Non-pigmented ciliary epithelial cell (primary cell): ENCODE data around the gene ENO2.

Source experiments
- DNase-seq: peaks from one replicate; pipeline ENCODE4 v3.0.0-alpha.2; 2010; ENCODE audit warnings: low read depth

The ENO2 gene

GRCh38 chr12:6932766-6933165, 18.4 kb downstream of the ENO2 start:
- no peak for DNase-seq

GRCh38 chr12:6934110-6934509, 19.7 kb downstream of the ENO2 start:
- DNase-seq, result no peak

GRCh38 chr12:6935371-6936193, 21.2 kb downstream of the ENO2 start:
- DNase-seq, result no peak

- DNase-seq, result no peak
Observed at GRCh38 chr12:6936194-6936635, 21.8 kb downstream of the ENO2 start.

- no peak for DNase-seq
Observed at GRCh38 chr12:6936636-6937480, 22.5 kb downstream of the ENO2 start.

- no peak for DNase-seq
Observed at GRCh38 chr12:6937481-6938352, 23.3 kb downstream of the ENO2 start.

- DNase-seq, result no peak
Observed at GRCh38 chr12:6938353-6939190, 24.2 kb downstream of the ENO2 start.

- DNase-seq, result no peak
Observed at GRCh38 chr12:6939191-6939540, 24.8 kb downstream of the ENO2 start.

GRCh38 chr12:6941267-6941666, 26.9 kb downstream of the ENO2 start:
- DNase-seq, result no peak

- no peak for DNase-seq
Observed at GRCh38 chr12:6941782-6942181, 27.4 kb downstream of the ENO2 start.

- no peak for DNase-seq
Observed at GRCh38 chr12:6942331-6942665, 27.9 kb downstream of the ENO2 start.

- peak; percentile 79 for DNase-seq
Observed at GRCh38 chr12:6943389-6943721, 29.0 kb downstream of the ENO2 start.

- DNase-seq, result no peak
Observed at GRCh38 chr12:6943722-6944380, 29.5 kb downstream of the ENO2 start, which contains the start of the genes C12orf57 and RNU7-1. Gene C12orf57, plus strand, starts transcription at chr12:6944022. Its CDS starts 100 bp downstream, at chr12:6944122. Gene RNU7-1, plus strand, starts transcription at chr12:6943816.

- no peak for DNase-seq
Observed at GRCh38 chr12:6944381-6945186, 30.2 kb downstream of the ENO2 start.

- DNase-seq, result no peak
Observed at GRCh38 chr12:6945613-6946012, 31.2 kb downstream of the ENO2 start.

GRCh38 chr12:6946033-6946919, 31.9 kb downstream of the ENO2 start:
- DNase-seq, result no peak

- no peak for DNase-seq
Observed at GRCh38 chr12:6946920-6947374, 32.6 kb downstream of the ENO2 start.

GRCh38 chr12:6947615-6948014, 33.2 kb downstream of the ENO2 start:
- DNase-seq, result no peak
